ENCODE measurements around the gene FABP2.

FABP2 gene

GRCh38 chr4:119300101-119300978, 21.6 kb downstream of the FABP2 start:
- TF ChIP-seq GATA3 (IDR thresholded peaks at IDR 0.05; ENCODE audit: low read depth, low read length) = no peak
- TF ChIP-seq GATA2 (IDR thresholded peaks at IDR 0.05; ENCODE audit: low read depth, low read length) = no peak

GRCh38 chr4:119299741-119300100, 22.2 kb downstream of the FABP2 start:
- no peak for TF ChIP-seq GATA2 (IDR thresholded peaks at IDR 0.05; ENCODE audit: low read depth, low read length)

GRCh38 chr4:119299260-119299671, 22.7 kb downstream of the FABP2 start:
- TF ChIP-seq GATA2 (IDR thresholded peaks at IDR 0.05; ENCODE audit: low read depth, low read length) (no peak), GATA3 (IDR thresholded peaks at IDR 0.05; ENCODE audit: low read depth, low read length) (no peak)

- no peak for TF ChIP-seq GATA2 (IDR thresholded peaks at IDR 0.05; ENCODE audit: low read depth, low read length)
- TF ChIP-seq GATA3 (IDR thresholded peaks at IDR 0.05; ENCODE audit: low read depth, low read length) = no peak
These were observed 24.1 kb downstream of the FABP2 start for GRCh38 chr4:119297795-119298194.

- TF ChIP-seq GATA3 (IDR thresholded peaks at IDR 0.05; ENCODE audit: low read depth, low read length) = no peak
- TF ChIP-seq GATA2 (IDR thresholded peaks at IDR 0.05; ENCODE audit: low read depth, low read length) = no peak
These were observed 25.6 kb downstream of the FABP2 start for GRCh38 chr4:119296356-119296755.

GRCh38 chr4:119290598-119290997, 31.3 kb downstream of the FABP2 start:
- no peak for TF ChIP-seq GATA2 (IDR thresholded peaks at IDR 0.05; ENCODE audit: low read depth, low read length)

GRCh38 chr4:119289313-119289712, 32.6 kb downstream of the FABP2 start:
- TF ChIP-seq GATA3 (IDR thresholded peaks at IDR 0.05; ENCODE audit: low read depth, low read length) (no peak), GATA2 (IDR thresholded peaks at IDR 0.05; ENCODE audit: low read depth, low read length) (no peak)

- TF ChIP-seq GATA2 (IDR thresholded peaks at IDR 0.05; ENCODE audit: low read depth, low read length) (no peak), GATA3 (IDR thresholded peaks at IDR 0.05; ENCODE audit: low read depth, low read length) (no peak)
These were observed 35.4 kb downstream of the FABP2 start for GRCh38 chr4:119286377-119287002.

- no peak for TF ChIP-seq GATA3 (IDR thresholded peaks at IDR 0.05; ENCODE audit: low read depth, low read length)
- no peak for TF ChIP-seq GATA2 (IDR thresholded peaks at IDR 0.05; ENCODE audit: low read depth, low read length)
These were observed 36.8 kb downstream of the FABP2 start for GRCh38 chr4:119284876-119285780.

- TF ChIP-seq GATA2 (IDR thresholded peaks at IDR 0.05; ENCODE audit: low read depth, low read length) (no peak), GATA3 (IDR thresholded peaks at IDR 0.05; ENCODE audit: low read depth, low read length) (no peak)
These were observed 40.5 kb downstream of the FABP2 start for GRCh38 chr4:119281393-119281792.

GRCh38 chr4:119271361-119272085, 50.4 kb downstream of the FABP2 start:
- TF ChIP-seq GATA2 (IDR thresholded peaks at IDR 0.05; ENCODE audit: low read depth, low read length) = no peak
- no peak for TF ChIP-seq GATA3 (IDR thresholded peaks at IDR 0.05; ENCODE audit: low read depth, low read length)

- TF ChIP-seq GATA2 (IDR thresholded peaks at IDR 0.05; ENCODE audit: low read depth, low read length) = no peak
- TF ChIP-seq GATA3 (IDR thresholded peaks at IDR 0.05; ENCODE audit: low read depth, low read length) = no peak
These were observed 53.5 kb downstream of the FABP2 start for GRCh38 chr4:119268466-119268865.
